Transverse colon (tissue), 4 donors: Measurements from ENCODE around the gene MMP24OS. TPM values are rescaled to one million over a fixed set of nuclear protein-coding genes. Genes with fewer than 3 reads are reported as not detected.
A peak's percentile ranks its signal among the peaks of the same experiment; 100 is the strongest.

ENCODE experiments used
- DNase-seq: peaks from one replicate; pipeline ENCODE4 v3.0.0-alpha.2; 2019
- H3K27ac ChIP-seq, 4 donors: fragments of 200-600 bp; sonication (generic); 2 replicates each; pipeline ENCODE4 v1.5.1; 2016 to 2018; ENCODE audit warnings: inconsistent platforms in 4 of 4
- H3K27me3 ChIP-seq: fragments of 200-600 bp; sonication (generic); 2 replicates; pipeline ENCODE4 v1.5.1; 2017; ENCODE audit warnings: inconsistent platforms
- H3K36me3 ChIP-seq, 4 donors: fragments of 200-600 bp; sonication (generic); 2 replicates each; pipeline ENCODE4 v1.5.1; 2017 to 2019; ENCODE audit warnings: inconsistent platforms in 4 of 4
- H3K4me1 ChIP-seq, 4 donors: fragments of 200-600 bp; sonication (generic); 2 replicates each; pipeline ENCODE4 v1.5.1; 2017 to 2020; ENCODE audit warnings: inconsistent platforms in 4 of 4
- H3K4me3 ChIP-seq, 4 donors: fragments of 200-600 bp; sonication (generic); 1 replicate in 1 of 4; 2 replicates in 3 of 4; pipeline versions ENCODE4 v1.5.1 to v1.6.1; 2017 to 2019; ENCODE audit warnings: inconsistent platforms in 4 of 4
- H3K9me3 ChIP-seq, 2 donors: fragments of 200-600 bp; sonication (generic); 2 replicates each; pipeline ENCODE4 v1.5.1; 2017 to 2019; ENCODE audit warnings: inconsistent platforms in 2 of 2
- EP300 ChIP-seq: sonication (generic); formaldehyde crosslinking; IDR thresholded peaks from one replicate; pipeline ENCODE4 v1.6.1; 2017; ENCODE audit warnings: antibody characterized with exemption, low read depth
- POLR2A ChIP-seq: fragments of 450-650 bp; IDR thresholded peaks from one replicate; pipeline ENCODE4 v1.6.1; 2016; ENCODE audit warnings: antibody characterized with exemption, mild to moderate bottlenecking, moderate library complexity
- POLR2AphosphoS5 ChIP-seq, 3 donors: sonication (generic); formaldehyde crosslinking; IDR thresholded peaks; one replicate each; pipeline ENCODE4 v1.6.1; 2016; ENCODE audit warnings: antibody characterized with exemption in 3 of 3
- WGBS, 2 donors: methylation state at CpG; one replicate each; pipeline ENCODE4 v1.1.5; 2018; ENCODE audit warnings: low coverage in 1 of 2; 5-methylcytosine and 5-hydroxymethylcytosine counted together
- in situ Hi-C, 4 donors: fragments of 200-750 bp; cut with MboI; loops; one replicate each; pipeline versions ENCODE4 v1.15.0 to v1.15.1; 2017; ENCODE audit warnings: low sequenced_read_pairs in 3 of 4, low pct_ligation_motif_present in 1 of 4, low pct_unique_long_range_greater_than_20kb in 1 of 4
- intact Hi-C: fragments of 100-400 bp; cut with DNase I; formaldehyde crosslinking; loops from one replicate; pipeline ENCODE4 v1.15.1; 2023; ENCODE audit warnings: low total_unique reads
- total RNA-seq, 4 donors: library from RNA; depleted of rRNA; stranded (reverse); fragments of >200 nt; gene quantifications; one replicate each; pipeline ENCODE4 v1.1.0, GENCODE V29; 2016
- TF ChIP-seq, protein P1 (sequence below), 5 experiments: fragments of 200-600 bp in 3 of 5; fragments of 450-650 bp in 2 of 5; sonication (generic) in 3 of 5; IDR thresholded peaks; 1 replicate in 2 of 5; 2 replicates in 3 of 5; pipeline ENCODE4 v1.5.1; 2016 to 2017; ENCODE audit warnings: antibody characterized with exemption in 5 of 5, inconsistent platforms in 3 of 5, mild to moderate bottlenecking in 2 of 5, moderate library complexity in 1 of 5

MMP24OS gene
- total RNA-seq, 4 donors from 2014 or later, result 32.4 to 81.1 (median 47.9) TPM

DNA sequence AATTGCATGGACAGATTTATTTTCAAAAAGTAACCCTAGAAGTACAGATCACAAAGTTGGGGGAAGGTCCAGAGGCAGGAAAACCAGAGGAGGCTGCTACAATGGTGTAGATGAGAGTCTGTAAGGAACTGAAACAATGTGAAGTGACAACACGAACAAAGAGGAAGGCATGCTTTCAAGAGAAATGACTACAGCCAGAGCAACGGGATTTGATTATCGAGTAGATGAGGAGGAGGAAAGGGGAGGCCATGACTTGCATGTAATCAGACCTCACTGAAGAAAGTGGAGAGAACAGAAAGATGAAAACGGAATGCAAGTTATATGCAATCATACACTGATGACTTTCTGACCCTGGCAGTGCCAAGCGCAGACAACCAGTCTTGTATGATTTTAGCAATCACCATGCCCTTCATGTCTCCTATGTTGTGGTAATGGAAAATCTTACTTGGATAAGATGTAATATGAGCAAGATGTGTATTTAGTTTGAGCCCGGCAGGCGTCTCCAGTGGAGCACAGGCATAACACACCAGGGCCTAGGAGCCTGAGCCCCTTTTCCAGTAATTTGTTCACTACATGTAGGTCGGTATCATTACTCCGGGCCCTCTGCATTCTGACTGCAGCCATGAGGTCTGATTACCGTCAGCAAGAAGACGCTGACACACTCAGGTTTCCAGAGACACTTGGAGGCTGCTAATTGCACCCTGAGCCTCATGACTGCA lies 48.3 kb upstream of the MMP24OS start:
- in situ Hi-C loops, result no loop called here
- Histone ChIP-seq H3K27me3 (no peaks in the 10 kb centered on the region), H3K27ac (peak overlapping the region; percentile 62 to 72 (median 70)), H3K36me3 (no peaks in the 10 kb centered on the region), H3K4me3 (no peak overlapping the region), H3K4me1 (peaks cover 8 to 39% (median 26%) of the 10 kb centered on the region in 4 donors), H3K9me3 (no peaks in the 10 kb centered on the region)
- intact Hi-C loops, result loop anchor here (5.0 kb wide), 1 partner anchor 264 kb away; no protein-coding TSS in a partner anchor
- no peak for DNase-seq
- TF ChIP-seq EP300 (no peak), POLR2AphosphoS5 (IDR thresholded peaks at IDR 0.05) (no peak), POLR2A (no peak)
- TF ChIP-seq, protein P1, sequence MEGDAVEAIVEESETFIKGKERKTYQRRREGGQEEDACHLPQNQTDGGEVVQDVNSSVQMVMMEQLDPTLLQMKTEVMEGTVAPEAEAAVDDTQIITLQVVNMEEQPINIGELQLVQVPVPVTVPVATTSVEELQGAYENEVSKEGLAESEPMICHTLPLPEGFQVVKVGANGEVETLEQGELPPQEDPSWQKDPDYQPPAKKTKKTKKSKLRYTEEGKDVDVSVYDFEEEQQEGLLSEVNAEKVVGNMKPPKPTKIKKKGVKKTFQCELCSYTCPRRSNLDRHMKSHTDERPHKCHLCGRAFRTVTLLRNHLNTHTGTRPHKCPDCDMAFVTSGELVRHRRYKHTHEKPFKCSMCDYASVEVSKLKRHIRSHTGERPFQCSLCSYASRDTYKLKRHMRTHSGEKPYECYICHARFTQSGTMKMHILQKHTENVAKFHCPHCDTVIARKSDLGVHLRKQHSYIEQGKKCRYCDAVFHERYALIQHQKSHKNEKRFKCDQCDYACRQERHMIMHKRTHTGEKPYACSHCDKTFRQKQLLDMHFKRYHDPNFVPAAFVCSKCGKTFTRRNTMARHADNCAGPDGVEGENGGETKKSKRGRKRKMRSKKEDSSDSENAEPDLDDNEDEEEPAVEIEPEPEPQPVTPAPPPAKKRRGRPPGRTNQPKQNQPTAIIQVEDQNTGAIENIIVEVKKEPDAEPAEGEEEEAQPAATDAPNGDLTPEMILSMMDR (IDR thresholded peaks at IDR 0.05), result no peak
- 62 to 79% methylated on average over 7 to 11 of the region's 11 CpGs for WGBS, 2 donors

DNA sequence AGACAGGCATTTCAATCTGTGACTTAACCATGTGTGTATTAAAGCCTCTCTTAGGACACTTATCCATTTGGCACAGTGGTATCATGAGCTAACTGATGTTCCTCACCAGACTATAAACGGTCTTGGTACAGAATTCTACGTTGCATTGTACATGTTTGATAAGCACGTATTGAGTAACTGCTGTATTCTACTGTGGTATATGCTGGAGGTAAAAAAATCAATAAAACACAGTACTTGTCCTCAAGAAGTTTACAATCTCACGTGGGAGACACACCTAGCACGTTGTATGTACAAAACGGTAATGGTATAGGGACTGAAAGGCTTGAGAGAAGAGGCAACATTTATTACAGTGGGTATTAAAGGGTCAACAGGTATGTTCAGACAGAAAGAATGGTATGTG lies 47.5 kb upstream of the MMP24OS start:
- no peaks in the 10 kb centered on the region for H3K27me3 ChIP-seq
- DNase-seq, result no peak
- H3K36me3 ChIP-seq, result no peaks in the 10 kb centered on the region
- intact Hi-C loops (loop anchor here (5.0 kb wide), 1 partner anchor 263 kb away; no protein-coding TSS in a partner anchor), in situ Hi-C loops (no loop called here)
- WGBS, 2 donors, result 50 to 56% methylated on average over 6 of the region's 6 CpGs
- peaks cover 9 to 39% (median 29%) of the 10 kb centered on the region in 4 donors for H3K4me1 ChIP-seq
- H3K9me3 ChIP-seq, result no peaks in the 10 kb centered on the region
- peak overlapping the region; percentile 62 to 72 (median 70) for H3K27ac ChIP-seq
- H3K4me3 ChIP-seq, result no peak overlapping the region
- TF ChIP-seq, protein P1 (IDR thresholded peaks at IDR 0.05), result no peak
- no peak for TF ChIP-seq EP300
- no peak for TF ChIP-seq POLR2AphosphoS5 (IDR thresholded peaks at IDR 0.05)
- no peak for TF ChIP-seq POLR2A

- intact Hi-C loops, result loop anchor here (1.0 kb wide), 1 partner anchor 40 kb away; no protein-coding TSS in a partner anchor
- in situ Hi-C loops, result no loop called here
- Histone ChIP-seq H3K4me3 (no peak overlapping the region), H3K4me1 (peaks cover 20 to 35% (median 32%) of the 10 kb centered on the region in 4 donors), H3K36me3 (no peaks in the 10 kb centered on the region), H3K27me3 (no peaks in the 10 kb centered on the region), H3K9me3 (no peaks in the 10 kb centered on the region), H3K27ac (peak overlapping the region; percentile 80 to 88 (median 83))
- TF ChIP-seq, protein P1 (IDR thresholded peaks at IDR 0.05), result no peak
- TF ChIP-seq EP300 (no peak), POLR2AphosphoS5 (IDR thresholded peaks at IDR 0.05) (no peak), POLR2A (no peak)
- no peak for DNase-seq
- 93% methylated on average over 3 of the region's 3 CpGs; no CpG with 5 or more reads in 1 of the 2 donors for WGBS, 2 donors
These were observed 42.6 kb upstream of the MMP24OS start for GRCh38 chr20:35320396-35321126.

GRCh38 chr20:35319871-35320197 lies 41.9 kb upstream of the MMP24OS start:
- TF ChIP-seq EP300 (no peak), POLR2A (no peak), POLR2AphosphoS5 (IDR thresholded peaks at IDR 0.05) (no peak)
- TF ChIP-seq, protein P1 (IDR thresholded peaks at IDR 0.05), result no peak
- Histone ChIP-seq H3K4me3 (no peak overlapping the region), H3K27ac (peak overlapping the region; percentile 80 to 88 (median 83)), H3K27me3 (no peaks in the 10 kb centered on the region), H3K36me3 (no peaks in the 10 kb centered on the region), H3K4me1 (peaks cover 20 to 41% (median 32%) of the 10 kb centered on the region in 4 donors), H3K9me3 (no peaks in the 10 kb centered on the region)
- intact Hi-C loops (loop anchor here (1.0 kb wide), 1 partner anchor 40 kb away; no protein-coding TSS in a partner anchor), in situ Hi-C loops (no loop called here)
- no peak for DNase-seq
